Glutamatergic neuron (in vitro differentiated cells): ENCODE results near the gene OLFM4. TPM values are rescaled to one million over a fixed set of nuclear protein-coding genes. Genes with fewer than 3 reads are reported as not detected.

Experiments used
- DNase-seq: peaks from one replicate; pipeline ENCODE4 v3.0.0; 2022
- H3K27ac Mint-ChIP-seq: one replicate; pipeline ENCODE4 v1.8.0; 2020; ENCODE audit warnings: mild to moderate bottlenecking, mixed read lengths, inconsistent platforms; ENCODE audit not compliant: unreplicated experiment
- H3K27me3 Mint-ChIP-seq: one replicate; pipeline ENCODE4 v1.8.0; 2020; ENCODE audit warnings: mild to moderate bottlenecking, moderate library complexity, mixed read lengths, inconsistent platforms; ENCODE audit not compliant: unreplicated experiment
- H3K36me3 Mint-ChIP-seq: one replicate; pipeline ENCODE4 v1.8.0; 2020; ENCODE audit warnings: mild to moderate bottlenecking, mixed read lengths, inconsistent platforms; ENCODE audit not compliant: unreplicated experiment
- H3K4me1 Mint-ChIP-seq: one replicate; pipeline ENCODE4 v1.8.0; 2020; ENCODE audit warnings: mild to moderate bottlenecking, low read depth, mixed read lengths, inconsistent platforms; ENCODE audit not compliant: unreplicated experiment
- H3K4me3 Mint-ChIP-seq: one replicate; pipeline ENCODE4 v1.8.0; 2020; ENCODE audit warnings: mild to moderate bottlenecking, mixed read lengths, inconsistent platforms; ENCODE audit not compliant: unreplicated experiment
- H3K9me3 Mint-ChIP-seq: one replicate; pipeline ENCODE4 v1.8.0; 2020; ENCODE audit warnings: mild to moderate bottlenecking, moderate library complexity, mixed read lengths, inconsistent platforms; ENCODE audit not compliant: unreplicated experiment
- CTCF ChIP-seq: fragments of 200-600 bp; sonication (generic); IDR thresholded peaks from one replicate; pipeline ENCODE4 v1.5.0; 2021; ENCODE audit not compliant: partially characterized antibody, unreplicated experiment
- total RNA-seq: library from RNA; stranded (reverse); fragmentation: NEBNext Ultra II Directional; extraction: Animal tissue kit (Norgen Biotek cat#: 25700); gene quantifications from one replicate; pipeline ENCODE4 v1.2.1, GENCODE V29; 2021; ENCODE audit not compliant: unreplicated experiment

The OLFM4 gene
- total RNA-seq, 1 donor from 2014 or later: 0.15 TPM

DNA sequence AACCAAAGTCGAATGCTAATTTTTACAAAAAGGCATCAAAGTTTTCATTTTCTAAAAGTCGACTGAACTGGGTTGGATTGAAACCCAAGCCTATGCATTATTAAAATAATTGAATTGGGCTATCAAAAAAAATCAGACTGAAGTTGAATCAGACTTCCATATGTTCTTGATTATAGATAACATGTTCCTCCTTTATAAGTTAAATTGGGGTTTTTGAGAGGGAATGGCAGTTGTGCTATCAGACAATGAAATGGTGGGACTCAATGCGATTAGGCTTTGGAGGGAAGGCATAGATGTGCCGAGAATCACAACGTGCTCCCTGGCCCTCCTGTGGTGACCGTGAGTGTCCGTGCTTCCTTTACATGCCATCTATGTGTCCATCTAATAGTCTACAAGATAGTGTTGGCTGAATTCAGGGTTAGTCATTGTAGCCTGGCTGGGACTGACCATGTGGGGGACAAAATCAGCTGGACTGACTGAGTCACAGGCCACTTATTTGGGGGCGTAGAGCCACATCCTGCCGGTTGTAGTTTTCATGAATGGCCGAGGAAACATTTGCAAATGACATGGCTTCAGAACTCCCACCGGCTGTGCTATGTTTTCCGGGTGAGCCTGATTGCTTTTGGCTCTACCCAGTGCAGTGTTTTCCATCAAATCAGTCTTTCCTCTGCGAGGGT lies 37.1 kb upstream of the OLFM4 start:
- H3K27me3 Mint-ChIP-seq: no peaks in the 10 kb centered on the region
- H3K4me1 Mint-ChIP-seq: peaks cover 12% of the 10 kb centered on the region
- no peak for TF ChIP-seq CTCF
- H3K27ac Mint-ChIP-seq: no peak overlapping the region
- no peaks in the 10 kb centered on the region for H3K9me3 Mint-ChIP-seq
- H3K4me3 Mint-ChIP-seq: no peak overlapping the region
- no peak for DNase-seq
- H3K36me3 Mint-ChIP-seq: no peaks in the 10 kb centered on the region

DNA sequence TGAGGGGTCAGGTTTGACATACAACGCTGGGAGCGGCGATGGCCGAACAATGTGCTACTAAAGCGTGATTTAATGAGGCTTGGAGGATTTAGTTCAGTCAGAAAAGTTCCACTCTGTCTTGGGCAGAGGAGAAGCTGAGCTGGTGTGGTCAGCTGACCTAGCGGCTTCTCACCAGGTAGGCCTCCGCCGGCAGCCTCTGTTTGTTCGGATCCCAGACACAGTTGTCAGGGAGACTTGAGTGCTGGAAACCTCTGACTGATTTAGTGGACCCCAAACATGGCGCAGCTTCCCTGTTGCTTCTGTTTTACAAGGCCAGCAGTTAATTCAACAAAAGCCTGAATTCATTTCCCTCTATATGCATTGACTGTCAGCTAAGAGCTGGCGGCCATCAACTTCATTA lies 36.5 kb upstream of the OLFM4 start:
- TF ChIP-seq CTCF: no peak
- H3K27ac Mint-ChIP-seq: no peak overlapping the region
- DNase-seq: no peak

GRCh38 chr13:52994051-52994450 lies 34.6 kb upstream of the OLFM4 start:
- Mint-ChIP-seq H3K27me3 (no peaks in the 10 kb centered on the region), H3K27ac (no peak overlapping the region), H3K4me1 (peaks cover 12% of the 10 kb centered on the region)

More for the DNA sequence above, 36.5 kb upstream of the OLFM4 start:
- no peaks in the 10 kb centered on the region for H3K27me3 Mint-ChIP-seq
- H3K4me3 Mint-ChIP-seq: no peak overlapping the region
- H3K36me3 Mint-ChIP-seq: no peaks in the 10 kb centered on the region
- H3K4me1 Mint-ChIP-seq: peaks cover 12% of the 10 kb centered on the region
- no peaks in the 10 kb centered on the region for H3K9me3 Mint-ChIP-seq

GRCh38 chr13:52994865-52995264 lies 33.7 kb upstream of the OLFM4 start:
- Mint-ChIP-seq H3K4me1 (peaks cover 12% of the 10 kb centered on the region), H3K4me3 (peak overlapping the region; percentile 13), H3K36me3 (no peaks in the 10 kb centered on the region), H3K9me3 (no peaks in the 10 kb centered on the region), H3K27ac (peak overlapping the region; percentile 50), H3K27me3 (no peaks in the 10 kb centered on the region)
- no peak for DNase-seq
- TF ChIP-seq CTCF: no peak

More at GRCh38 chr13:52994051-52994450, 34.6 kb upstream of the OLFM4 start:
- no peak for DNase-seq
- Mint-ChIP-seq H3K36me3 (no peaks in the 10 kb centered on the region), H3K4me3 (no peak overlapping the region), H3K9me3 (no peaks in the 10 kb centered on the region)
- no peak for TF ChIP-seq CTCF

DNA sequence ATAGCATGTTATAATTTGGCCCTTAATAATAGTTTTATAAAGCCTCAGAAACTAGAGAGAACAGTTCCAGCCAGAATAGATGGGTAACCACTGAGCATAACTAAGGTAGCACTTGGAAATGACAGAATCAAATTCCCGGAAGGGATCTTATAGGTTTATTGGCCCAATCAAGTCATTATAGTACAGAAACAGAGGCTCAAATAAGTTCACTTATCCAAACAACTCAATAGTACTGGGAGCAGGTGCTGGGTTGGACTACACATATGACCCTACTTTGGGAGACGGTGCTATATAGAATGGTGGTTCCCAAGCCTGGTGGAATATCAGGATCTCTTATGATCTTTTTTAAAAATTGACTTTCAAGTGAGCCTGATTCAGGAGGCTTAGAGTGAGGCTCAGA lies 32.7 kb upstream of the OLFM4 start:
- Mint-ChIP-seq H3K4me3 (no peak overlapping the region), H3K9me3 (no peaks in the 10 kb centered on the region), H3K4me1 (peaks cover 12% of the 10 kb centered on the region), H3K27ac (no peak overlapping the region), H3K27me3 (no peaks in the 10 kb centered on the region), H3K36me3 (no peaks in the 10 kb centered on the region)
- no peak for TF ChIP-seq CTCF
- DNase-seq: no peak
